ENCODE measurements around the gene PROZ. TPM values are rescaled to one million over a fixed set of nuclear protein-coding genes. Genes with fewer than 3 reads are reported as not detected.

The PROZ gene
- total RNA-seq, 1 donor from 2014 or later = not detected

- Mint-ChIP-seq H3K36me3 (no peaks in the 10 kb centered on the region), H3K27ac (no peak overlapping the region), H3K27me3 (peaks cover 19% of the 10 kb centered on the region), H3K4me3 (no peak overlapping the region), H3K4me1 (ENCODE audit: unreplicated experiment) (no peaks in the 10 kb centered on the region), H3K9me3 (no peaks in the 10 kb centered on the region)
- no peak for TF ChIP-seq CTCF (conservative IDR thresholded peaks at IDR 0.05)
- peak; percentile 47 for DNase-seq (ENCODE audit: extremely low spot score, unreplicated experiment)
Measured at GRCh38 chr13:113116206-113116800, 42.1 kb upstream of the PROZ start.

- Mint-ChIP-seq H3K27me3 (peaks cover 19% of the 10 kb centered on the region), H3K4me1 (ENCODE audit: unreplicated experiment) (no peaks in the 10 kb centered on the region), H3K36me3 (no peaks in the 10 kb centered on the region), H3K9me3 (no peaks in the 10 kb centered on the region), H3K4me3 (no peak overlapping the region), H3K27ac (no peak overlapping the region)
- TF ChIP-seq CTCF (conservative IDR thresholded peaks at IDR 0.05) = no peak
- peak; percentile 50 for DNase-seq (ENCODE audit: extremely low spot score, unreplicated experiment)
Measured at GRCh38 chr13:113116871-113117271, 41.6 kb upstream of the PROZ start.

- no peaks in the 10 kb centered on the region for H3K9me3 Mint-ChIP-seq
- no peak overlapping the region for H3K27ac Mint-ChIP-seq
Measured at GRCh38 chr13:113117335-113117872, 41.0 kb upstream of the PROZ start.

GRCh38 chr13:113117911-113118260, 40.6 kb upstream of the PROZ start:
- no peaks in the 10 kb centered on the region for H3K36me3 Mint-ChIP-seq
- H3K27ac Mint-ChIP-seq = no peak overlapping the region
- peaks cover 8% of the 10 kb centered on the region for H3K4me1 Mint-ChIP-seq (ENCODE audit: unreplicated experiment)
- H3K9me3 Mint-ChIP-seq = no peaks in the 10 kb centered on the region
- no peak overlapping the region for H3K4me3 Mint-ChIP-seq
- DNase-seq (ENCODE audit: extremely low spot score, unreplicated experiment) = no peak
- peaks cover 22% of the 10 kb centered on the region for H3K27me3 Mint-ChIP-seq
- no peak for TF ChIP-seq CTCF (conservative IDR thresholded peaks at IDR 0.05)

More at GRCh38 chr13:113117335-113117872, 41.0 kb upstream of the PROZ start:
- no peak for TF ChIP-seq CTCF (conservative IDR thresholded peaks at IDR 0.05)
- Mint-ChIP-seq H3K4me3 (no peak overlapping the region), H3K36me3 (no peaks in the 10 kb centered on the region), H3K4me1 (ENCODE audit: unreplicated experiment) (peaks cover 4% of the 10 kb centered on the region), H3K27me3 (peaks cover 21% of the 10 kb centered on the region)
- DNase-seq (ENCODE audit: extremely low spot score, unreplicated experiment) = peak; percentile 49

GRCh38 chr13:113118261-113119021, 40.0 kb upstream of the PROZ start:
- Mint-ChIP-seq H3K27me3 (peaks cover 22% of the 10 kb centered on the region), H3K9me3 (no peaks in the 10 kb centered on the region), H3K27ac (no peak overlapping the region), H3K36me3 (no peaks in the 10 kb centered on the region), H3K4me3 (no peak overlapping the region), H3K4me1 (ENCODE audit: unreplicated experiment) (peaks cover 11% of the 10 kb centered on the region)
- TF ChIP-seq CTCF (conservative IDR thresholded peaks at IDR 0.05) = no peak
- DNase-seq (ENCODE audit: extremely low spot score, unreplicated experiment) = peak; percentile 67
